Vagina (tissue), 2 donors: ENCODE measurements around the gene ELN. TPM values are rescaled to one million over a fixed set of nuclear protein-coding genes. Genes with fewer than 3 reads are reported as not detected.
A peak's percentile ranks its signal among the peaks of the same experiment; 100 is the strongest.

Experiments
- DNase-seq, 2 donors: peaks; one replicate each; pipeline ENCODE4 v3.0.0-alpha.2; 2017; ENCODE audit errors: extremely low spot score in 2 of 2
- H3K27ac ChIP-seq: fragments of 200-600 bp; sonication (generic); one replicate; pipeline ENCODE4 v1.5.1; 2019
- H3K27me3 ChIP-seq: fragments of 200-600 bp; sonication (generic); one replicate; pipeline ENCODE4 v1.5.1; 2019
- H3K36me3 ChIP-seq, 2 donors: fragments of 200-600 bp; sonication (generic); one replicate each; pipeline ENCODE4 v1.5.1; 2017 to 2019
- H3K4me1 ChIP-seq: fragments of 200-600 bp; sonication (generic); one replicate; pipeline ENCODE4 v1.5.1; 2019
- H3K4me3 ChIP-seq, 2 donors: fragments of 200-600 bp; sonication (generic); 1 replicate in 1 of 2; 2 replicates in 1 of 2; pipeline ENCODE4 v1.5.1; 2016 to 2019
- H3K9me3 ChIP-seq: fragments of 200-600 bp; sonication (generic); one replicate; pipeline ENCODE4 v1.5.1; 2019
- POLR2A ChIP-seq, 2 donors: fragments of 450-650 bp; IDR thresholded peaks; one replicate each; pipeline ENCODE4 v1.6.1; 2017; ENCODE audit warnings: antibody characterized with exemption in 2 of 2, mild to moderate bottlenecking in 2 of 2, moderate library complexity in 2 of 2
- POLR2AphosphoS5 ChIP-seq, 2 donors: sonication (generic); formaldehyde crosslinking; IDR thresholded peaks; one replicate each; pipeline ENCODE4 v1.9.0; 2017; ENCODE audit warnings: antibody characterized with exemption in 2 of 2, mild to moderate bottlenecking in 2 of 2, low read depth in 1 of 2; ENCODE audit not compliant: insufficient read depth in 1 of 2
- intact Hi-C: fragments of 100-400 bp; cut with DNase I; formaldehyde crosslinking; loops from one replicate; pipeline ENCODE4 v1.15.1; 2023
- total RNA-seq: library from RNA; depleted of rRNA; stranded (reverse); fragments of >200 nt; gene quantifications from one replicate; pipeline ENCODE4 v1.2.3, GENCODE V29; 2016
- TF ChIP-seq, protein P1 (sequence below), 3 experiments: fragments of 450-650 bp in 2 of 3; fragments of 200-600 bp in 1 of 3; sonication (generic) in 1 of 3; IDR thresholded peaks; one replicate each; pipeline ENCODE4 v1.5.1; 2017 to 2019; ENCODE audit warnings: antibody characterized with exemption in 3 of 3, mild to moderate bottlenecking in 2 of 3, moderate library complexity in 2 of 3

Gene ELN
- total RNA-seq, 1 donor from 2014 or later, result 38.3 TPM

DNA sequence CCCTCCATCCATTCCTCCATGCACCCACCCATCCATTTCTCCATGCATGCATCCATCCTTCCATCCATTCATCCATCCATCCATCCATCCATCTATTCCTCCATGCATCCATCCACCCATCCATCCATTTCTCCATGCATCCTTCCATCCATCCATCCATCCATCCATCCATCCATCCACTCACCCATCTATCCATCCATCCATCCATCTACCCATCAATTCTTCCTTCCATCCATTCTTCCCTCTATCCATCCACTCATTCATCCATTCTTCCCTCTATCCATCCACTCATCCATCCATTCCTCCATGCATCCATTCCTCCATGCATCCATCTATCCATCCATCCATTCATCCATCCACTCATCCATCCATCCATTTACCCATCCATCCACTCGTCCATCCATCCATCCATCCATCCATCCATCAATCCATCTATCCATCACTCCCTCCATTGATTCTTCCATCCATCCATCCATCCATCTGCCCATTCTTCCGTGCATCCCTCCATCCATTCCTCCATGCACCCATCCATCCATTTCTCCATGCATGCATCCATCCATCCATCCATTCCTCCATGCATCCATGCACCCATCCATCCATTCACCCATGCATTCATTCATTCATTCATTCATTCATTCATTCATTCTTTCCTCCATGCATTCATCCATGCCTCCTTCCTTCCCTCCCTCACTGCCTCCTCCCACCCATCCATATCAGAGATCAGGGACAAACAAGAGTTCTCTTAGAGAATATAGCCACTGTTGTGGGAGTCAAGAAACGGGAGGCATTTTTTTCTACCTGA, 22.2 kb downstream of the ELN start:
- no peak for DNase-seq
- Histone ChIP-seq H3K27me3 (no peaks in the 10 kb centered on the region), H3K4me1 (no peaks in the 10 kb centered on the region), H3K36me3 (peaks cover 3 to 67% of the 10 kb centered on the region in 2 donors), H3K27ac (no peak overlapping the region), H3K9me3 (no peaks in the 10 kb centered on the region), H3K4me3 (no peak overlapping the region)
- TF ChIP-seq, protein P1, sequence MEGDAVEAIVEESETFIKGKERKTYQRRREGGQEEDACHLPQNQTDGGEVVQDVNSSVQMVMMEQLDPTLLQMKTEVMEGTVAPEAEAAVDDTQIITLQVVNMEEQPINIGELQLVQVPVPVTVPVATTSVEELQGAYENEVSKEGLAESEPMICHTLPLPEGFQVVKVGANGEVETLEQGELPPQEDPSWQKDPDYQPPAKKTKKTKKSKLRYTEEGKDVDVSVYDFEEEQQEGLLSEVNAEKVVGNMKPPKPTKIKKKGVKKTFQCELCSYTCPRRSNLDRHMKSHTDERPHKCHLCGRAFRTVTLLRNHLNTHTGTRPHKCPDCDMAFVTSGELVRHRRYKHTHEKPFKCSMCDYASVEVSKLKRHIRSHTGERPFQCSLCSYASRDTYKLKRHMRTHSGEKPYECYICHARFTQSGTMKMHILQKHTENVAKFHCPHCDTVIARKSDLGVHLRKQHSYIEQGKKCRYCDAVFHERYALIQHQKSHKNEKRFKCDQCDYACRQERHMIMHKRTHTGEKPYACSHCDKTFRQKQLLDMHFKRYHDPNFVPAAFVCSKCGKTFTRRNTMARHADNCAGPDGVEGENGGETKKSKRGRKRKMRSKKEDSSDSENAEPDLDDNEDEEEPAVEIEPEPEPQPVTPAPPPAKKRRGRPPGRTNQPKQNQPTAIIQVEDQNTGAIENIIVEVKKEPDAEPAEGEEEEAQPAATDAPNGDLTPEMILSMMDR (IDR thresholded peaks at IDR 0.05), result no peak
- TF ChIP-seq POLR2AphosphoS5 (IDR thresholded peaks at IDR 0.05; ENCODE audit: insufficient read depth in 1 of 2, low read depth in 1 of 2), result no peak
- intact Hi-C loops, result no loop called here

- Histone ChIP-seq H3K9me3 (no peaks in the 10 kb centered on the region), H3K4me1 (no peaks in the 10 kb centered on the region), H3K27ac (no peak overlapping the region), H3K4me3 (no peak overlapping the region), H3K27me3 (no peaks in the 10 kb centered on the region), H3K36me3 (peaks cover 3 to 62% of the 10 kb centered on the region in 2 donors)
- intact Hi-C loops, result no loop called here
- peak in 1 of 2 donors; percentile 47 for TF ChIP-seq POLR2AphosphoS5 (IDR thresholded peaks at IDR 0.05; ENCODE audit: insufficient read depth in 1 of 2, low read depth in 1 of 2)
- TF ChIP-seq POLR2A (IDR thresholded peaks at IDR 0.05), result no peak
- TF ChIP-seq, protein P1 (IDR thresholded peaks at IDR 0.05), result peak in 1 of 3 experiments; percentile 1
- DNase-seq, result no peak
Observed at GRCh38 chr7:74051193-74051592, 23.2 kb downstream of the ELN start.

DNA sequence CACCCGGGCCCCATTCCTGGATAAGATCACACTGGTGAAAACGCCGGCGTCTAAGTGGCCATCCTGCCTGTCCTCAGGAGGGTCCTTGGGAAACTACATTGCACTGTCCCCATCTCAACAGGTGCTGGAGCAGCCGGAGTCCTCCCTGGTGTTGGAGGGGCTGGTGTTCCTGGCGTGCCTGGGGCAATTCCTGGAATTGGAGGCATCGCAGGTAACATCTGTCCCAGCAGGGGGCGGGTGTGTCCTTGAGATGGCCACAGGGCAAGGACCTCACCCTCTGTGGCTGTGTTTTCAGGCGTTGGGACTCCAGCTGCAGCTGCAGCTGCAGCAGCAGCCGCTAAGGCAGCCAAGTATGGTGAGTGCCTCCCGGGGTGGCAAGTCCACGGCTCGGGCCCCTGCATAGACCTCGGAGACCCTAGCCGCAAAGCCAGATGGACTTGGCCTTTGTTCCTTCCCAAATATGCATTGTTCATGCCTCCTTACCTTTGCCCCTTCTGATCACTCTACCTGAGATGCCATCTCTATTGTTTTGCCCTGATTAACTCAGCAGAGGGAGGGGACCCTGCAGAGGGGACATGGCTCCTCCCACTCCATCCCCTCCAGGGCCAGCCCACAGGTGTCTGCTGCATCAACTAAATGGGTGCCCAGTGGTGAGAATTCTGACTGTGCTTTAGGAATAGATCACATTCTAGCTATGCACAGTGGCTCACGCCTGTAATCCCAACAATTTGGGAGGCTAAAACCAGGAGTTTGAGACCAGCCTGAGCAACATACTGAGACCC, 23.8 kb downstream of the ELN start:
- TF ChIP-seq, protein P1 (IDR thresholded peaks at IDR 0.05), result no peak
- TF ChIP-seq POLR2AphosphoS5 (IDR thresholded peaks at IDR 0.05; ENCODE audit: insufficient read depth in 1 of 2, low read depth in 1 of 2), result peak in 1 of 2 donors; percentile 1
- TF ChIP-seq POLR2A (IDR thresholded peaks at IDR 0.05), result no peak
- intact Hi-C loops, result no loop called here
- no peak overlapping the region for H3K27ac ChIP-seq
- peaks cover 3 to 60% of the 10 kb centered on the region in 2 donors for H3K36me3 ChIP-seq
- no peaks in the 10 kb centered on the region for H3K27me3 ChIP-seq
- no peaks in the 10 kb centered on the region for H3K9me3 ChIP-seq
- H3K4me3 ChIP-seq, result no peak overlapping the region
- H3K4me1 ChIP-seq, result no peaks in the 10 kb centered on the region
- no peak for DNase-seq

DNA sequence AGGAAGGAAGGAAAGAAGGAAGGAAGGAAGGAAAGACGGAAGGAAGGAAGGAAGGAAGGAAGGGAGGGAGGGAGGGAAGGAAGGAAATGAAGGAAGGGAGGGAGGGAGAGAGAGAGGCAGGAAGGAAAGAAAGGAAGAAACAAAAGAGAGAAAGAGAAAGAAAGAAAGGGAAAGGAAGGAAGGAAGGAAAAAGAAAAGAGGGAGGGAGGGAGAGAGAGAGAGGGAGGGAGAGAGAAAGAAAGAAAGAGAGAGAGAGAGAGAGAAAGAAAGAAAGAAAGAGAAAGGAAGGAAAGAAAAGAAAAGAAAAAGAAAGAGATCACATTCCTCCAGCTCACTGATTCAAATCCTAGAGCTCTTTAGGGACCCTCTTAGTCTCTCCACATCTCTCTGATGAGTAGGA, 24.7 kb downstream of the ELN start:
- no peaks in the 10 kb centered on the region for H3K4me1 ChIP-seq
- no peak for TF ChIP-seq POLR2AphosphoS5 (IDR thresholded peaks at IDR 0.05; ENCODE audit: insufficient read depth in 1 of 2, low read depth in 1 of 2)
- TF ChIP-seq POLR2A (IDR thresholded peaks at IDR 0.05), result no peak
- TF ChIP-seq, protein P1 (IDR thresholded peaks at IDR 0.05), result no peak
- H3K27ac ChIP-seq, result no peak overlapping the region
- DNase-seq, result no peak
- H3K36me3 ChIP-seq, result peaks cover 3 to 52% of the 10 kb centered on the region in 2 donors
- no peak overlapping the region for H3K4me3 ChIP-seq
- H3K27me3 ChIP-seq, result no peaks in the 10 kb centered on the region
- no peaks in the 10 kb centered on the region for H3K9me3 ChIP-seq
- intact Hi-C loops, result no loop called here
